ENCODE measurements around the gene TSPAN10. TPM values are rescaled to one million over a fixed set of nuclear protein-coding genes. Genes with fewer than 3 reads are reported as not detected.

Gene TSPAN10
- total and polyA plus RNA-seq, 2 of the 13 experiments (the other 11 are each of a cell fraction or from before 2014, with no cell fraction given): 0.54 to 0.75 TPM

- H3K79me2 ChIP-seq (ENCODE audit: insufficient read depth, low read length): peaks cover 8% of the 10 kb centered on the region
- TF ChIP-seq RBFOX2 (IDR thresholded peaks at IDR 0.05; ENCODE audit: low read depth, low read length): peak; percentile 30; the same call in 1 of the 2 replicates
- TF ChIP-seq, protein P1, sequence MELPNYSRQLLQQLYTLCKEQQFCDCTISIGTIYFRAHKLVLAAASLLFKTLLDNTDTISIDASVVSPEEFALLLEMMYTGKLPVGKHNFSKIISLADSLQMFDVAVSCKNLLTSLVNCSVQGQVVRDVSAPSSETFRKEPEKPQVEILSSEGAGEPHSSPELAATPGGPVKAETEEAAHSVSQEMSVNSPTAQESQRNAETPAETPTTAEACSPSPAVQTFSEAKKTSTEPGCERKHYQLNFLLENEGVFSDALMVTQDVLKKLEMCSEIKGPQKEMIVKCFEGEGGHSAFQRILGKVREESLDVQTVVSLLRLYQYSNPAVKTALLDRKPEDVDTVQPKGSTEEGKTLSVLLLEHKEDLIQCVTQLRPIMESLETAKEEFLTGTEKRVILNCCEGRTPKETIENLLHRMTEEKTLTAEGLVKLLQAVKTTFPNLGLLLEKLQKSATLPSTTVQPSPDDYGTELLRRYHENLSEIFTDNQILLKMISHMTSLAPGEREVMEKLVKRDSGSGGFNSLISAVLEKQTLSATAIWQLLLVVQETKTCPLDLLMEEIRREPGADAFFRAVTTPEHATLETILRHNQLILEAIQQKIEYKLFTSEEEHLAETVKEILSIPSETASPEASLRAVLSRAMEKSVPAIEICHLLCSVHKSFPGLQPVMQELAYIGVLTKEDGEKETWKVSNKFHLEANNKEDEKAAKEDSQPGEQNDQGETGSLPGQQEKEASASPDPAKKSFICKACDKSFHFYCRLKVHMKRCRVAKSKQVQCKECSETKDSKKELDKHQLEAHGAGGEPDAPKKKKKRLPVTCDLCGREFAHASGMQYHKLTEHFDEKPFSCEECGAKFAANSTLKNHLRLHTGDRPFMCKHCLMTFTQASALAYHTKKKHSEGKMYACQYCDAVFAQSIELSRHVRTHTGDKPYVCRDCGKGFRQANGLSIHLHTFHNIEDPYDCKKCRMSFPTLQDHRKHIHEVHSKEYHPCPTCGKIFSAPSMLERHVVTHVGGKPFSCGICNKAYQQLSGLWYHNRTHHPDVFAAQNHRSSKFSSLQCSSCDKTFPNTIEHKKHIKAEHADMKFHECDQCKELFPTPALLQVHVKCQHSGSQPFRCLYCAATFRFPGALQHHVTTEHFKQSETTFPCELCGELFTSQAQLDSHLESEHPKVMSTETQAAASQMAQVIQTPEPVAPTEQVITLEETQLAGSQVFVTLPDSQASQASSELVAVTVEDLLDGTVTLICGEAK (IDR thresholded peaks at IDR 0.05): no peak
- TF ChIP-seq, protein P1 (CRISPR knock-in tag; IDR thresholded peaks at IDR 0.05): no peak
Measured at GRCh38 chr17:81694810-81695209, 57.8 kb downstream of the TSPAN10 start.

More at GRCh38 chr17:81694810-81695209, 57.8 kb downstream of the TSPAN10 start:
- Histone ChIP-seq H3K4me3 (replicated peaks in 1 of 3; ENCODE audit: insufficient read depth in 1 of 3, low read depth in 2 of 3, low read length in 3 of 3) (no peak overlapping the region), H3K4me1 (ENCODE audit: insufficient read depth, low read length) (no peaks in the 10 kb centered on the region), H3K4me2 (ENCODE audit: low read depth, low read length) (no peak overlapping the region), H3K36me3 (replicated peaks in 1 of 2; ENCODE audit: control insufficient read depth in 1 of 2, insufficient read depth in 2 of 2, low read length in 2 of 2) (peaks cover 62 to 82% of the 10 kb centered on the region in 2 experiments), H3K9ac (ENCODE audit: insufficient read depth, low read depth, low read length) (no peak overlapping the region), H3K27me3 (ENCODE audit: control insufficient read depth in 1 of 2, insufficient read depth in 2 of 2, low read length in 2 of 2) (no peaks in the 10 kb centered on the region; a peak in 1 of 5 replicates), H3K27ac (ENCODE audit: extremely low read length, insufficient read depth, low read length) (no peak overlapping the region), H2AFZ (ENCODE audit: low read length) (no peak overlapping the region), H3K9me3 (ENCODE audit: low read length) (no peaks in the 10 kb centered on the region), H4K20me1 (ENCODE audit: insufficient read depth, low read length) (no peaks in the 10 kb centered on the region; the same call in 1 of the 2 replicates)
- intact Hi-C loops (cut with micrococcal nuclease; ENCODE audit: unreplicated experiment) (no loop called here), in situ Hi-C loops (cut with HindIII; ENCODE audit: extremely low pct_ligation_motif_present, low pct_unique_long_range_greater_than_20kb) (no loop called here)
- CTCF ChIA-PET (ENCODE audit: low intra/inter-chr PET ratio, low total read pairs): no interaction called here
- POLR2A ChIA-PET: interaction anchor here (2.1 kb wide), 1 partner anchor 8 kb away, joined by 5 read pairs; the partner anchor contains the start of gene MRPL12
- no TSS peak for BruUV-seq (replicated peaks)
- no peak for FAIRE-seq
- no peak for ATAC-seq
- no peak for DNase-seq (ENCODE audit: low spot score)
- whole genome bisulfite sequencing (ENCODE audit: low lambda C conversion rate): 97% methylated on average over 14 of the region's 19 CpGs

Data from HepG2 (cell line).